ENCODE data around the gene DCST1.

Gene DCST1

DNA sequence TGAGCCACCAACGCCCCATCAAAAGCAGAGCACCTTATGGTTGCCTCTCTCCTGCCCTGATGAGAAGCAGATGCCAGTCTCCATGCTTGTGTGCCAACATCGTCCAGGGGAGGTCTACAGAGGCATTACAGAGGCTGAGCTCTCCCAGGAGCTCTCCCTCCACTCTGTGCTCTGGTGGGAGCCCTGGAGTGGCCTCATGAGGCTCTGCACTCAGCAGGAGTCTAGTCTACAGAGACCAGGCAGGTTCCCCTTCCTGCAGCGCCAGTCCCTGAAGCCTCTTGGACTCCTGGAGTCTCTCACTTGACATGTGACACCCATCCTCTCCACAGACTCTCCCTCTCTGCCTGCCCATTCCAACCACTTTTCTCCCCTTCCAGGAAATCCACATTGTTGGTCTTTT, 3.4 kb downstream of the DCST1 start:
- DNase-seq = no peak

DNA sequence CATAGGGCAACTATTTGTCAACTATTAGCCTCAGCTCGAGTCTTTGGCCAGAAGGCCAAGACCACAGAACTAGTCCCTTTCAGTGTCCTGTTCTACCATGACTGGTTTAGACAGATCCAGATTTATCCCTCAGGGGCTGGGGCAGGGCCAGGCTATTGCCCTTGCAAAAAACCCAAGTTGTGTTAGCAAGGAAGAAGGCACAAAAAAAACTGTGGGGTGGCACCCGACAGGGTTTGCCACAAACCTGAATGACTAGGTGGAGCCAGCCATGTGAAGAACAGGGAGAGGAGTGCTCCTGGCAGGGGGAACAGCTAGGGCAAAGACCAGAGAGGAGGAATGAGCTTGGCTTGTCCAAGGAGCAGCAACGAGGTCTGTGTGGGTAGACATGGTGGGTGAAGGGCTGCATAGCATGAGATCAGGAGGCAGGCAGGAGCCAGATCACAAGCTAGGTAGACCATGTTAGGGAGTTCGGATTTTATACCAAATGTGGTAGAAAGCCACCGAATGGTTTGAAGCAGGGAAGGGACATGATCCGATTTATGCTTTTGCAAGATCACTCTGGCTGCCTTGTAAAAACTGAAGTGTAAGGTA, 4.3 kb downstream of the DCST1 start:
- no peak for DNase-seq

DNA sequence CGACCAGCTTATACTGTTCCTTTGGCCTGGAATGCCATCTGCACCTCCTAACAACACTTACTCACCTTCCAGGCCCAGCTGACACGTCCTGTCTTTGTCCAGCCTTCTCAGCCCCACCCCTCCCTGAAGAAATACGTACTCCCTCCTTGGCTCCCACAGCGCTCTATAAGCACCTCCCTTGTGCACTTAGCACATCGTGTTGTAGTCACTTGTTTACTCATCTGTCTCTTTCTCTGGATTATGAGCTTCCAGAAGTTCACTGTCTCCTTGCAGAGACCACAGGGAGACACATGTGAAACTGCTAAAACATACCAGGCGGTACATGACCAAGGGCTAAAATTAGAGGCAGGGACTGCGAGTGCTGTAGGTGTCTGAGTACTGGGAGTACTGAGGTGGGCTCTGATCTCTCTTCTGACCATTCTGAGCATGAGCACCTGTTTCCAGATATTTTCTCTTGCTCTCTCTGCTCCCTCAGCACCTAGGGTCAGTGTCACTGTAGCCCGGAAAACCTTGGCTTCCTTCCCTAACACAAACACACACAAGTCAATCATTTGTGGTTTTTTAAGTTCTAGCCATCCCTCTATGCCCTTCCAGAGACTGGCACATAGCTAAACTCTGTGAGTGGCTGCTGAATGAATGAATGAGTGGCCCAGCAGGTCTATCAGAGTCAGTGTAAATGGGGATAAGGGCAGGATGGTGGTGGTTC, 5.1 kb downstream of the DCST1 start:
- no peak for DNase-seq

DNA sequence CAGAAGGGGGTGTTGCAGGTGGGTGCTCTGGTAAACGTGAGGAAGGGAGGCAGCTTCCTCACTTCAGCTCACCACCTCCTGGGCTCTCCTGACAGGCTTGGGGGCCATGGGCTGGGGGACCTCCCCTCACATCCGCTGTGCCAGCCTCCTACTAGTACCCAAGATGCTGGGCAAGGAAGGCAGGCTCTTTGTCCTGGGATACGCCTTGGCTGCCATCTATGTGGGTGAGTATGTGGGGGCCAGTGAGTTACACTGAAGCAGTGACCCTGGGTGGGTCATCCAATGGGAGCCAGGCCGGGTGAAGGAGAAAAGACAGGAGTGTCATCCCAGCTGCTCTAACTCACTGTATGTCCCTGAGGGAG, 5.7 kb downstream of the DCST1 start:
- no peak for DNase-seq

DNA sequence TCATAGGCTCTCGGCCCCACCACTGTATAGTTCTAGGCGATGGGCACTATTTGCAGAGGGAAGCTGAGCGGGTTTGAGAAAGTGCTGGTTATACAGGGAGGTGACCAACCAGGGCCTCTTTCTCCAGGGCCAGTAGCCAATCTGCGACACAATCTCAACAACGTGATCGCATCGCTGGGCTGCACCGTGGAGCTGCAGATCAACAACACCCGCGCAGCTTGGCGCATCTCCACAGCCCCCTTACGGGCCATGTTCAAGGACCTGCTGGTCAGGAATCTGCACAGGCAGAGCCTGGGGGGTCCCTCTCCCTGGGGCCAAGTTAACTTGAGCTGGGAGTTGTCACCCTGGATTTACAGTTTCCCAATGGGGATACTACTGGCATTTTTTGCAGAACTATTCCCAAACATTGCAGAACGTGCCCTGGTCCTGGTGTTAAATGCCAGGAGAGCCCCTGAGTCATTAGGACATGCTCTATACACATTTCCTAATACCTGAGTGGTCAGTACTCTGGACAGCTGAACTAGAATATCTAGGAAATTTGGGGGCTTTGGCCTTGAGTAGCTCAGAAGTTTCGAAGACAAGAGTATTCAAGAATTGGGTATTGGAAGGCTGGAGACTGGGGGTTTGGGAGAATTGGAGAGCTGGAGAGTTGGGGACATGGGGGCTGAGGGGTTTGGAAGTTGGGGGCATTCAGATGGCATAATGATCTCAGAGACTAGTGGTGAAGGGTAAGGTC, 6.9 kb downstream of the DCST1 start:
- no peak for DNase-seq

DNA sequence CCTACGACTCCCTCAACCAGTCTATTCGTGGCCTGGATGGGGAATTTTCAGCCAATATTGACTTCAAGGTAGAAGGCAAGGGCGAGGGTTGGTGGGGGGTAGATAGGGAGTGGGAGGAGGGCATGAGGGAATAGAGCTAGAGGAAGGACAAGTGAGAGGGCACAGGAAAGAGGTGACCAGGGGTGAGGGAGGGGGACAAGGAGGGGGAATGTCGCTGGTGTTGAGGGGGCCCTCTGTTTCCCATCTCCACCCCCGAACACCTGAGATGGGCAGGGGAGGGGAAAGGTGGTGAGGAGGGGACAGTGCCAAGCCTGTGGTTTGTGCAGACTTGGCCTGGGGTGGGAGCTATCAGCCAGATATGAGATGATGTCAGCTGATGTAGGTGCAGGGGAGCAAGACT, 9.2 kb downstream of the DCST1 start:
- DNase-seq = no peak

DNA sequence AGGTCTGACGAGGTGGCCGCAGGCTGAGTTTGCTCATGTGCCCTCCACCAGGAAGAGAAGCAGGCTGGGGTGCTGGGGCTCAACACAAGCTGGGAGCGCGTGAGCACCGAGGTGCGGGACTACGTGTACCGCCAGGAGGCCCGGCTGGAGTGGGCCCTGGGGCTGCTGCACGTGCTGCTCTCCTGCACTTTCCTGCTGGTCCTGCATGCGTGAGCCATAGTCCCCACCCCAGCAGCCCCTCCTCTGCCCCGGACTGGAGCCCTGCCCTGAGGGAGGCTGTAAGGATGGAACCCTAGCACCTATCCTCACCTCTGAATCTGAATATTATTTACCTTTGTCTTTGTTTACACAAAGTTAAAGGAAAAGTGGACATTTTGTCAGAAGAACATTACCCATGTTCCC, 9.7 kb downstream of the DCST1 start:
- no peak for DNase-seq

DNA sequence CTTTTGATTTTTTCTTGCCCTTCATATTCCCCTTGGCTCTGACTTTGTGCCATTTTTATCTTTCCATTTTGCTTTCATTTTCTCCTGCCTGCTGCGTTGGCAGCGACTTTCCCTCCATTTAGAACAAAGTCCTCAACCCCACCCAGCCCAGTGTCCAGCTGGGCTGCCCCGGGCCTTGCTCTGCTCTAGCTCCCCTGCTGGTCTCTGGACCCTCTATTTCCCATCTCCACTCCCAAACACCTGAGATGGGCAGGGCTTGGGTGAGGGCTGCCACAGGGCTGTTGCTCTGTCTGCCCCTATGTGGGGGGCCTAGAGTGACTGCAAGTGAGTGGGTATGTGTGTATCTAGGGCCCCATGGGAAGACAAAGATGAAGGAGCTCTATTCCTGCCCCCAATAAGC, 10.2 kb downstream of the DCST1 start:
- DNase-seq = no peak

DNA sequence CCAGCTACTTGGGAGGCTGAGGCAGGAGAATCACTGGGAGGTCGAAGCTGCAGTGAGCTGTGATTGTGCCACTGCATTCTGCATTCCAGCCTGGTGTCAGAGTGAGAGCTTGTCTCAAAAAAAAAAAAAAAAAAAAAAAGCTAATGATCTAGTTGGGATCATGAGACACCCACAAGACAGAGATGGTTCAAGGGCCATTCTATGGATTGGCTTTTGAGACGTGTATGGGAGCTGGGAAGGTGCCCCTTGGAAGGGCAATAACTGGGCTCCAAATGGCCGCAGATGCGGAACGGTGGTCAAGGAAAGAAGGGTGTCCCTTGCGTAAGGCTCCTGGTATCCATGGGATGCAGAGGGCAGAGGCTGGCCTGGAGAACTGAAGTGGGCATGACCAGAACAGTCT, 10.7 kb downstream of the DCST1 start:
- DNase-seq = no peak

DNA sequence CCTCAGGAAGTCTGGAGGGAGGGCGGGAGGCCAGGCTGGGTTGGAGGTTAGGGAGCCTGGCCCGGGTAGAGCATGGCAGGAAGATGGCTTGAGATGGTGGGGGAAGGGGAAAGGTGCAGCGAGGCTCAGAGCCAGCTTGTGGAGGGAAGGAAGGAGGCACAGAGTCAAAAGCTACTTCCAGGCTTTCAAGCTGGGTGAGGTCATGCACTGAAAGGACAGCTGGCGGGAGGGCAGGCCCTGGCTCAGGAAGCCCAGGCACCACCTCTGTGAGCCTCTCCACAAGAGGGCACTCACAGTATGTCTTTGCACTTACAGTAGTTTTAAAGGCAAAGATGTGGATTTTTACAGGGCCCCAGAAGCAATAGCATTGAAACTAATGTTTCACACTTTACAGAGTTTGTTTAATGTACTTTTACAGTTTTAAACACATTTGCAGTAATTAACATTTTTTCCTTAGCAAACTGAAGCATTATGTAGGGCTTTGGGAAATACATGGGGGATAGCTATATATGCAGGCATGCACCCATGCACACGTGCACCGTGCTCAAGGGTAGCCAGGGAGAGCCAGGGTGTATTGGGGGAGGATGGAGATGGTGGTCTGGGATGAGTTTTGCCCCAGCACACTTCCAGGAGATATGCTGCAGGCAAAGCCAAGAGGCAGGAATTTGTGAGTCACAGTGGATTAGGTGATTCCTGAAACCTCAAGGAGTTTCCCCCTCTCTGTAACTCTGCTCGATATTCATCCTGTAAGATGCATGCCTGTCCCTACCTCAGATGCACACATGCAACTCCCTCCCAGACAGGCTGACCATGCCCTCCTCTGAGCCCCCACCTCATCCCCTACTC, 11.4 kb downstream of the DCST1 start:
- DNase-seq = peak; percentile 78

DNA sequence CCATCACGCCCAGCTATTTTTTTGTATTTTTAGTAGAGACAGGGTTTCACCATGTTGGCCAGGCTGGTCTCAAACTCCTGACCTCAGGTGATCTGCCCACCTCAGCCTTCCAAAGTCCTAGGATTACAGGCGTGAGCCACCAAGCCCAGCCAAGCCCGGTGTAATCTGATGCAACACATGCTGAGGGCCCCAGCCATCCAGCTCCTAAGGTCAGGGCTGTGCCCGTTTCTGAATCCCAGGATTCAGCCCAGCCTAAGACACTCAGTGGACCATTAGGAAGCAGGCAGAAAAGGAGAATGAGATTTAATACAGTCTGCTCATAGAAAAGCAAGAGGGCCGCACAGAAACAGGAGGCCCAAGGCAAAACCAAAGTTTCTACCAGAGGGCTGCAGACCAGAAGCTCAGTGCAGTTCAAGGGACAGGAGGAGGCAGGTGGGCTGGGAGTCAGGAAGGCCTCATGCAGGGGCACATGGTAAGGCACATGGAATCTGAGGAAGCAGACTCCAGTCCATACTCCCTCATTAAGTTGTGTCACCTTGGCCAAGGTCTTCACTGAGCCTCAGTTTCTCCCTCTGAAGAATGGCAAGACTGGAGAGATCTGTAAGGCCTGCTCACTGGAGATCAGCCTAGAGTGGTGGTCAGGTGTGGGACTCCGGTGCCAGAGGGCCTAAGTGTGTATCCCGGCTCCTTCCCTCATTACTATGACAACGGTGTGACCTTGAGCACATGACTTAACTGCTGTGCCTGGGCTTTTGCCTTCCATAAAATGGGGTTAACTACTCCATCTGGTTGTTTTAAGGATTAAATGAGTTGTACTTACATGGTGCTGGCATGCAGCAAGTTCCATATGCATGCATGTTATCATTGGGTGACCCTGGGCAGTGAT, 15.1 kb downstream of the DCST1 start:
- DNase-seq = no peak

DNA sequence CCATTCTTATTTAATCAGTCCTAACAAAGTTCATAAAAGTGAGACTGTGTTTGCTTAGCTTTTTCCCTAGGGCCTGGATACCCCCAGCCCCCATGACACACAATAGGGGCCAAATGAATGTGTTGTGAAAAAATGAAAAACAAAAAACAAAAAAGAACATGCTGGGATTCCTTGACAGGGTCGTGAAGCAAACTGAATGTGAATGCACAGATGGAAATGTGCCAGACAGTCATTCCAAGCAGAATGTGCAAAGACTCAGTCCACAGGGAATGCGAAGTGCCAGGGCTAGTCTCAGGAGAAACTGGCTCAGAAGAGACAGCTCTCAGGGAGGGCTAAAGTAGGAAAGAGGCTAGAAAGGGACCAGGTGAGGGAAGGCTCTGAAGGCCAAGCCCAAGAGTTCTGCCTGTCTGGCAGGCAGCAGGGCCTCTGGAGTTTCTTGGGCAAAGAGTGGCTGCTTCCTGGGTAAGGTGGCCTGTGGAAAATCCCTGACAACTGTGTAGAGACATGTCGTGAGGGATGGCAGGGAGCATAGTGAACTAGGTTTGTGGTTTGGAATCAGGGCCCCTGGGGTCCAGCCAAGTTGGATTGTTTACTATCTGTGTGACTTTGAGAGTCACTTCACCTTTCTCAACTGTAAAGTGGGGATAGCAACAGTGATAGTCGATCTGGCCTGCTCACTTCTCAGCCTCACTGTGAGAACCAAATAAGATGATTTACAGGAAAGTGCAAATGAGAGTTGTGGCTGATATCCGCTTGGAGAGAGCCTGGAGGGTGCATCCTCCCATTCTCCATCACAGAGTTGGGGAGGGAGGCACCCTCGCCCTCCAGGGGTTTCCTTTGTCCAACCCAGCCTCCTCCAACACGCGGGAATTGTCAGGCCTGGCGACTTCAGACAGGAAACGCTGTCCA, 16.3 kb downstream of the DCST1 start:
- peak; percentile 4 for DNase-seq

DNA sequence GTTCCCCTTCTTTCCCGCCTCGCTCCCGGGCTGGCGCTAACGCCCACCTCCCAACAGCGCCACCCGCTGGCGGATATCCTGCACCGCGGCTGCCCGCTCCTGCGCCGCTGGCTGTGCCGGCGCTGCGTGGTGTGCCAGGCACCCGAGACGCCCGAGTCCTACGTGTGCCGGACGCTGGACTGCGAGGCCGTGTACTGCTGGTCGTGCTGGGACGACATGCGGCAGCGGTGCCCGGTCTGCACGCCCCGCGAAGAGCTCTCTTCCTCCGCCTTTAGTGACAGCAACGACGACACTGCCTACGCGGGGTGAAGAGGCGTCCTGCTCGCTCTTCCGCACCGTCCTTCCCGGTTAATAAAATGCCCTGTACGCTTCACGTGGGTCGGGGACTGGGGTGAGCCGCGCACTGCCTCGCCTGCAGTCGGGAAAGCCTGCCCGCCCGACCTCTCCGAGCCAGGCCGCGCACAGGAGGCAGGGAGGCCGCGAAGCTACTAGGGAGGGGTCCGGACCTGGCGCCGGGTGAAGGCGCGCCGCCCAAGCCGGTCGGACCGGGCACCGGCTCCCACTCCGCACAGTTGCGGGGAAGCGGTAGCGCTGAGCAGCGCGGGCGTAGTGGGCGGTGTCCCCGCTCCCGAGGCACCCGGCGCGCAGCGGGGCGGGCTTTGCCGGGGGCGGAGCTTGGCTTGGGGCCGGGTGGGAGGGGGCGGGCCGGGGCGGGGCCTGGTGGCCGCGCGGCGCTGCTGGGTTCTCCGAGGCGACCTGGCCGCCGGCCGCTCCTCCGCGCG, 17.1 kb downstream of the DCST1 start, which contains the start of gene ADAM15:
ADAM15 (plus strand) TSS at position 757 of the 782 bp plus-strand sequence. CDS start 71 bp downstream, outside the sequence.
- peak; percentile 86 for DNase-seq

DNA sequence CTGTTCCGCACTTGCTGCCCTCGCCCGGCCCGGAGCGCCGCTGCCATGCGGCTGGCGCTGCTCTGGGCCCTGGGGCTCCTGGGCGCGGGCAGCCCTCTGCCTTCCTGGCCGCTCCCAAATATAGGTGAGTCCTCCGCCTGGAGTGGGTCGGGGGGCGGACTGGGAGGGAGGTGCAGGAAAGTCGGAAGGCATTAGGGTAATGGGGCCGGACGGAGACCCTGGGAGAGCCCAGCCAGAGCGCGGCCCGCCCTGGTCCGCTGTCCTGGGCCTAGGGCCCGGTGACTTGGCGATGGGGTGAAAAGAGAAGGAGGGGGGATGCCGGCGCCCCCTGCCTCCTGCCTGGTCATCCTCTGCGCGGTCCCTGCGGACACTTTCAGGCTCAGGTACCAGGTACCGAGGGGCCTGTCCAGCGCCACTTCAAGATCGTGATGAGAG, 17.7 kb downstream of the DCST1 start:
- DNase-seq = no peak

DNA sequence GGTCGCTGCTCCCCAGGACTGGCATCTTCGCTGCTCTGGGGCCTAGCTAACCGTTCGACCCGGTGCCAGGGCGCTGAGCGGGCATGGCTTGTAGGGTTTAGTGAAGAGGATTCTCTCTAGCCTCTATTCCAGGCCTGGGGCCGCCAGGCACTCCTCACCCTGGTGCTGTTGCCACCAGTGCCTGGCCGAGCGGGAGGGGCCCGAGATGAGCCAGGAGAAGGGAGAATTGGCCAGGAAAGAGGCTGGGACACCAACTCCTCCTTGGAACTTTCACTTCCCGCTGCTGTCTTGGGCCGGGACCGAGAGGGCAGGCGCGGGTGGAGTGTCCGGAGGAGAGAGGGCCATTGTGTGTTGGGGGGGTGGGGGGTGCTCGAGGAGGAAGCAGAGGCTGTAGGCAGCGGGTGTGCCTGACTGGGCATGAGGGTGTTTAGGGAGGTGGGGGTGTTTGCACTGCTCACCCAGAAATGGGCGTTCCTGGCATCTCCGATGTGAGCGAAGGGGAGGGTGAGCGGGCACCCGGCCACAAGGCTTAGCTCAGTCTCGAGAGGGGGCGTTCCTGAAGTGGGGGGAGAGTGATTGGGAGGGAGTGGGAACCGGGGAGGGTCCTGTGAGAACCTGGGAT, 18.3 kb downstream of the DCST1 start:
- DNase-seq = peak; percentile 58

DNA sequence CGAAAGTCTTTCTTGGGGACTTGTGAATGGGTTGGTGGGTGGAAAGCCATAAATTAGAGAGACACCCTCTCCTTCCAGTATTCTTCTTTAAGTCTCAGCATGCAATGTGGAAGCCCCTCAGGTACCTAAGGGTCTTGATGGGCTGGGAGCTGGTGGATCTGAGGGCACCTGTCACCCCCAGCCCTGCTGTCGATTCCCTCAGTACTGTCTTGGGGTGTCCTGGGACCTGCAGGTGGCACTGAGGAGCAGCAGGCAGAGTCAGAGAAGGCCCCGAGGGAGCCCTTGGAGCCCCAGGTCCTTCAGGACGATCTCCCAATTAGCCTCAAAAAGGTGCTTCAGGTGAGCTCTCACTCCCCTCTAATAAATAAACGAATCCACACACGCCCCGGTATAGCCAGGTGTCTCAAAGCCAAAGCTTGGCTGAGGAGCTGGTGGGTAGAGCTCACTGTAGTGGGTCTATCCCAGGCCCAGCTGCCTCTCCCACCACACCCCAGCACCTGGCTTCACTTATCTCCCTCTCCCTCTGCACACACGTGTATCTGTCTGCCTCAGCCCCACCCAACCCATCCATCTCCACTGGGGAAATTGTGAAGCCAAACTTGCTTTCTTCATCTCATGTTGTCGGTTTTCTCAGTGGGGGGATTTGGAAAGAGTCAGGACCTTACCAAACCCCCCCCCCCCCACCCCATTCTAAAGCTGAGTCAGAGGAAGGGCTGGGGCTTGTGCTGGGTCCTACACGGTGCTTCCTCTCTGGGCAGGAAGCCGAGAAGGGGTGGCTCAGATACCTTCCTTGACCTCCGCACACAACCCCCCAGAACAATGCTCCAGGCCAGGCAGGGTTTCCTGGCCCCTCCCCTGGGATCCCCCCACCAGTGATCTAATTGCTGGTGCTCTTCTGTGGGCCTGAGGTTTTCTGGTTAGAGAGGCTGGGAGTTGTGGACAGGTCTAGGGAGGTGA, 19.1 kb downstream of the DCST1 start:
- DNase-seq = peak; percentile 27

DNA sequence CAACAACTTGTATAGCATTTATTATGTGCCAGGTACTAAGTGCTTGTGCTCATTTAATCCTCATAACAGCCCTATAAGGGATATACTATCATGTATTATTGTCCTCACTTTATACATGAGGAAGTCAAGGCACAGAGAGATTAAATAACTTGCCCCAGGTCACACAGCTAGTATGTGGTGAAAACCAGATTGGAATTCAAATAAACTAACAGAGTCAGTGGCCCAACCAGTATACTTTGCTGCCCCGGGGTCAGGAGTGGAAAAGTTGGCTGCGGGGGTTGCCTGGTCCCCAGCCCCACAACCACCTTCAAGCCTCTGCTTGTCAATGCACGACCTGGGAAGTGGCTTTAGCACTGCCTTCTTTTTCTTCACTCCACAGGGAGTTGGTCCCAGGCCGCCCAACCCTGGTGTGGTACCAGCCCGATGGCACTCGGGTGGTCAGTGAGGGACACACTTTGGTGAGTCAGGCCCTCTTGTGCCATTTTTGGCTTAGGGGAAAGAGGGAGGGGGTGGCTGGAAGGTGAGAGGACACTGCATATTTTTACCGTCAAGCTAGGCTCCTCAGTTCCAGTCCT, 20.0 kb downstream of the DCST1 start:
- no peak for DNase-seq

DNA sequence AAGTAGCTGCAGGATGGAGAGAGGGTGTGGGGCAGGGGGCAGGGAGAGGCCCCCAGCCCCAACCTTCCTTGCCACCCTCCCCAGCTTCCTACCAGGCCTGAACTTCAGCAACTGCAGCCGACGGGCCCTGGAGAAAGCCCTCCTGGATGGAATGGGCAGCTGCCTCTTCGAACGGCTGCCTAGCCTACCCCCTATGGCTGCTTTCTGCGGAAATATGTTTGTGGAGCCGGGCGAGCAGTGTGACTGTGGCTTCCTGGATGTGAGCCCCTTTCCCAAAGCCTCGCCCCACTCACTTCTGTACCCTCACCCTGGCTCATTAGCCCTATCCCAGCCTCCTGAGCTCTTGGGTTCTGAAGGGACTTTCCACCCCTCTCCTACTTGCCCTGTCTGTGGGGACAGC, 23.5 kb downstream of the DCST1 start:
- no peak for DNase-seq
